SW480 (cell line): ENCODE results near the gene FLRT1.

ENCODE experiments used
- DNase-seq: peaks from one replicate; pipeline ENCODE4 v3.0.0-alpha.2; 2016; ENCODE audit warnings: low spot score

FLRT1 gene, protein sequence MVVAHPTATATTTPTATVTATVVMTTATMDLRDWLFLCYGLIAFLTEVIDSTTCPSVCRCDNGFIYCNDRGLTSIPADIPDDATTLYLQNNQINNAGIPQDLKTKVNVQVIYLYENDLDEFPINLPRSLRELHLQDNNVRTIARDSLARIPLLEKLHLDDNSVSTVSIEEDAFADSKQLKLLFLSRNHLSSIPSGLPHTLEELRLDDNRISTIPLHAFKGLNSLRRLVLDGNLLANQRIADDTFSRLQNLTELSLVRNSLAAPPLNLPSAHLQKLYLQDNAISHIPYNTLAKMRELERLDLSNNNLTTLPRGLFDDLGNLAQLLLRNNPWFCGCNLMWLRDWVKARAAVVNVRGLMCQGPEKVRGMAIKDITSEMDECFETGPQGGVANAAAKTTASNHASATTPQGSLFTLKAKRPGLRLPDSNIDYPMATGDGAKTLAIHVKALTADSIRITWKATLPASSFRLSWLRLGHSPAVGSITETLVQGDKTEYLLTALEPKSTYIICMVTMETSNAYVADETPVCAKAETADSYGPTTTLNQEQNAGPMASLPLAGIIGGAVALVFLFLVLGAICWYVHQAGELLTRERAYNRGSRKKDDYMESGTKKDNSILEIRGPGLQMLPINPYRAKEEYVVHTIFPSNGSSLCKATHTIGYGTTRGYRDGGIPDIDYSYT

GRCh38 chr11:64035576-64035975 lies at the start of gene FLRT1:
FLRT1 (plus strand) TSS chr11:64035931; CDS start chr11:64116268, 80,337 bp downstream.
- DNase-seq, result no peak

- DNase-seq, result peak; percentile 97
Observed at GRCh38 chr11:63986156-63986931, 49.4 kb upstream of the FLRT1 start, which contains the start of gene OTUB1. OTUB1 (plus strand) TSS chr11:63986438; CDS start chr11:63986457, 19 bp downstream.

- DNase-seq, result no peak
Observed at GRCh38 chr11:63986932-63987513, 48.7 kb upstream of the FLRT1 start.

- DNase-seq, result no peak
Observed at GRCh38 chr11:63991558-63991957, 44.2 kb upstream of the FLRT1 start.

DNA sequence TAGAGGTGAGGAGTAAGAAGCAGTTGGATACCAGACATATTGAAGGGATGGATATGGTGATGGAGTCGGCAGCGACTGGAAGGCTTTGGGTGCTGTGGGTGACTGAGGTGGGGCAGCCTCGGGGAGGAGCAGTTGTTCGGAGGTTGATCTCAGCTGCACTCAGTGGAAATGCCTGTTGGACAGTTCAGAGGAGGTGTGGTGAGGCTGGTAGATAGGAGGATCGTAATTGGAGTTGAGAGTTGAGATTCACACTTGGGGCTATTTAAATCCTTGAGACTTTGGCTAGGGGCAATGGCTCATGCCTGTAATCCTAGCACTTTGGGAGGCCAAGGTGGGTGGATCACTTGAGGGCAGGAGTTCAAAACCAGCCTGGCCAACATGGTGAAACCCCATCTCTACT lies 42.6 kb upstream of the FLRT1 start:
- no peak for DNase-seq

DNA sequence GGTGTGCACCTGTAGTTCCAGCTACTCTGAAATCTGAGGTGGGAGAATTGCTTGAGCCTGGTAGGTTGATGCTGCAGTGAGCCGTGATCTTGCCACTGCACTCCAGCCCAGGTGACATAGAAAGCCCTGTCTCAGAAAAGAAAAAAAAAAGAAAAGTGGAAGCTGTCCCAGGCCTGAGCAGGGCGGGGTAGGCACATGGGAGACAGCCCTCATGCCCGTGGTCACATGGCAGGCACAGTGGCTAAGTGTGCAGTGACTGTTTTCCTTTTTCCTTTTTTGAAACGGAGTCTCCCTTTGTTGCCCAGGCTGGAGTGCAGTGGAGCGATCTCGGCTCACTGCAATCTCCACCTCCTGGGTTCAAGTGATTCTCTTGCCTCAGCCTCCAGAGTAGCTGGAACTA lies 41.7 kb upstream of the FLRT1 start:
- no peak for DNase-seq

DNA sequence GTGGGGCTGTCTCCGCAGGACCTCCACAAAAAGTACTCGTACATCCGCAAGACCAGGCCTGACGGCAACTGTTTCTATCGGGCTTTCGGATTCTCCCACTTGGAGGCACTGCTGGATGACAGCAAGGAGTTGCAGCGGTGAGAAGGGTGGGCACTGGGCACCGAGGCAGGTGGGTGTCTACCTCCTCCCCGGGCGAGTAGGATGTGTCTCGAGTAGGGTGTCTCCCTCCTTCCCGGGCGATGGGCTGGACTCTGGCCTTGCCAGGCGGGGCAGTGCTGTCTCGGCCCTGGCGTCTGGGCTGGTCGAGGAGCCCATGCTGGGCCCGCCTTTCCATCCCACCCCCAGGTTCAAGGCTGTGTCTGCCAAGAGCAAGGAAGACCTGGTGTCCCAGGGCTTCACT lies 39.2 kb upstream of the FLRT1 start:
- DNase-seq, result no peak

DNA sequence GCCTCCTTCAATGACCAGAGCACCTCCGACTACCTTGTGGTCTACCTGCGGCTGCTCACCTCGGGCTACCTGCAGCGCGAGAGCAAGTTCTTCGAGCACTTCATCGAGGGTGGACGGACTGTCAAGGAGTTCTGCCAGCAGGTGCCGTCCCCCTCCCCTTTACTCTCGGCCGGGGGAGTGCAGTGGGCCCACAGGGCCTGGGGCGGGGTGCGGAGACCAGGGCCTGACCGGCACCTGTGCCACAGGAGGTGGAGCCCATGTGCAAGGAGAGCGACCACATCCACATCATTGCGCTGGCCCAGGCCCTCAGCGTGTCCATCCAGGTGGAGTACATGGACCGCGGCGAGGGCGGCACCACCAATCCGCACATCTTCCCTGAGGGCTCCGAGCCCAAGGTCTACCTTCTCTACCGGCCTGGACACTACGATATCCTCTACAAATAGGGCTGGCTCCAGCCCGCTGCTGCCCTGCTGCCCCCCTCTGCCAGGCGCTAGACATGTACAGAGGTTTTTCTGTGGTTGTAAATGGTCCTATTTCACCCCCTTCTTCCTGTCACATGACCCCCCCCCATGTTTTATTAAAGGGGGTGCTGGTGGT lies 38.5 kb upstream of the FLRT1 start:
- no peak for DNase-seq

DNA sequence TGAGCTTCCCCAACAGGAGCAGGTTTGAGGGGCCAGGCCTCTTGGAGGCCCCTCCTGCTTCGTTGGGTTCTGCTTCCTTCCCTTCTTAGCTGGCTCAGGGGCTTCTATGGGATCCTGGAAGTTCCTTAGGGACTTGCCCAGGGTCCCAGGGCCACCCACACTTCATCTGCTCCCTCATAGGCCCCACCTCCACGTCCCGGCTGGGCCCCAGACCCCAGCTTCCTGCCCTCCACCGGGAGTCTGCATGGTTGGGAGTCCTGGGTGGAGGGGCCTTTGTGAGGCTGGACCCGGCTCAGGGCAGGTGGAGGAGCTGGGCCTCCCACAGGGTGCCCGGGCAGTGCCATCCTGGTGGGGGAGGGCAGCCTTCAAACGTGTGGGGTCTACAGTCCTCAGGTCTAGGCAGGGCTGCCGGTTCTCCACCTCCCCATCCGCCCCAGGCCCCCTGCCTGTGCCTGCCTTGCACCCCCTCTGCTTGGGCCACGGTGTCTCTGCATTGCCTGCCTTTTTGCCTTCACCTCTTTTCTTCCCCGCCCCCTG lies 37.9 kb upstream of the FLRT1 start:
- no peak for DNase-seq

- no peak for DNase-seq
Observed at GRCh38 chr11:63998558-63999348, 37.0 kb upstream of the FLRT1 start.

DNA sequence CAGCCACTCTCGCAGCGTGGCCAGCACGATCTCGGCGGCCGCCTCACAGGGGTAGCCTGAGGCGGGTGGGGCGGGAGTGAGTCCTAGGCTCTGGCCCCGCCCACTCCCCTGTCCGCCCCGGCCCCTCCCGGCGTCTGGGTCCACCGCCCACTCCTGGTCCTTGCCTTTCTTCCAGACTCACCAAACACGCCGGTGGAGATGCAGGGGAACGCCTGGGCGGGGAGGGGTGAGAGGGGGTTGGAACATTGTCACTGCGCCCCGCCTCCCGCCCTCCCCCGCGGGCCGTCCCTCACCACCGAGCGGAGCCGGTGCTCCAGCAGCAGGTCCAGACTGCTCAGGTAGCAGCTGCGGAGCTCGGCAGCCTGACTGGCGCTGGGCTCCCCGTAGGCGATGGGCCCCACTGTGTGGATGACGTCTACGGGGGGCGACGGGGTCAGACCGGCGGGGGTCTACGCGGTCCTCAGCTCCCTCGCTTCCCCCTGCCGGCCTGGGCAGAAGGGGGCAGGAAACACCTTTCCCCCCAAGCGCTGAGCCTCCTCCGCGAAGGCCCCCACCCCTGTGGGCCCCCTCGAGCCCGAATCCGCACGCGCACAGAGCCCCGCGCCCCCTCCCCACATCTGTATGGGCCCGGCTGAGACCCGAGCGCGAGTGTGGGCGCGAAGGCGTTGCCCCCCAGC lies 36.2 kb upstream of the FLRT1 start:
- DNase-seq, result no peak

GRCh38 chr11:64000026-64000739 lies 35.5 kb upstream of the FLRT1 start:
- DNase-seq, result no peak

- no peak for DNase-seq
Observed at GRCh38 chr11:64000740-64001483, 34.8 kb upstream of the FLRT1 start.

DNA sequence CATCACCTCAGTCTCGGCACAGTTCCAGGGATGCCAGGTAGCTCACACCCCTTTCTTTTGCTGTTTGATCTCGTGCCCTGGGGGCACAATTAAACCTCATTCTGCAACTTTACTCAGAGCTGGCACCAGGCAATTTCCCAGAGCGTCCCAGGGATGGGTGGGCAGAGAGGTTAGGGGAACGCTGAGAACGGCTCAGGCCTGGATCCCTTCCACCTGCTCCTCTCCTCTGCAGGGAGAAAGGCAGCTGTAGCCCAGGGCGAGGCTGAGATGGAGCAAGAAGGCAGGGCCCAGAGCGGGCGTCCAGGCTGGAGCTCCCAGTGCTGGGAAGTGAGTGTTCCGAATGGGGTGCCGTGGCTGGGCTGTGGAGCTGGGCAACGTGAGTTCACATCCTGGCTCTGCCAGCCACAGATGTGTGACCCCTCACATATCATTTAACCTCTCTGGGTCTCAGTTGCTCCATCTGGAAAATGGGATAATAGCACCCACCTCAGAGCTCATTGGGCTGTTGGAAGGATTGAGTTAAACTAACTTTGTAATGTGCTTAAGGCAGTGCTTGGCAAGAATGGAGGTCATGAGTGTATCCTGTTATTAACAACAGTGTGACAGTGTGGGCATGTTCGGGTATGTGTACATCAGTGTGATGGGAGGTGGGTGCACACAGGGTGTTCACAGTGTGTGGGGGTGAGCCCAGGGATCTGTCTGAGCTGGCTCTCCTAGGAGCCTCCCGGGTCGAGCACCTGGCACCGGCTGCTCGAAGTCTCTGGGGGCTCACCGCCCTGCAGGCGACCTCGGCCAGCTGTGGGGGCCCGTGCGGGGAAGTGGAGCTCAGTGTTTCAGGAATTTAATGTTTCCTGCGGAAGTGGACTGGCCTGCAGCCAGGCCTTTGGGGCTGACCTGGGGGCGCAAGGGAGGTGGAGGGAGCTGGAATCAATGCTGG lies 34.0 kb upstream of the FLRT1 start:
- no peak for DNase-seq

DNA sequence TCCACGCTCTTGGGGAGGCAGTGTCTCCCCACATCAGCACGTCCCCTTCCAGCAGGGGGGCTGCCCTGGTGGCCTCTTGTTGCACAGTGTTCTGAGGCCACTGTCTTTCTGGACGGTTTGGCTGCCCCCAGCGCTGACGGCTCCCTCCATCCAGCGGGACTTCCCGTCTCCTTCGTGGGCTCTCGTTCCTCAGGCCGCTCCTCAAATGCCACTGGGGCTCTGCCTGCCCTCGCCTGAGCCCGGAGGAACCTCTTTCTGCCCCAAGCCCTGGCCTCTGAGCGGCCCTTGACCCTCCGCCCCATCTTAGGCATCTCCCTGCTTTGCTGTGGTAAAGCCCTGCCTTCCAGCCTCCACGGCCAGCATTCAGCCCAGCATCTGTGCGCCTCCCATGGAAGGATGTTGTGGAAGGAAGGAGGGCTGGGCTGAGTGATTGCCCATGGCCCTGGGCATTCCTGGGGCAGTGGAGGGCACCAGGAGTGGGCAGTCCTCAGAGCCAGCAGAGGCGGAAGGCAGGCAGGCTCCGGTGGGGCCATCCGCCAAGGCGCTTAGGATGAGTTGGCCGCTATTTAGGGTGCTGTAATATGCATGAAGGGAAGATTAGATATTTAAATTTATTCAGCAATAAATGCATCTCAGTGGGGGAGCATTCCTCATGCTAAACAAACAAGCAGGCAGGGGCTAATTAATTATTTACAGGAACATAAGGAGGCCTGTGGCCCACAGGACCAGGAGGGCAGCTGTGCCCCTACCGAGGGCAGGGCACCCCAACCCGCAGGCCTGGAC lies 31.7 kb upstream of the FLRT1 start:
- peak; percentile 27 for DNase-seq

- DNase-seq, result no peak
Observed at GRCh38 chr11:64004590-64004984, 31.1 kb upstream of the FLRT1 start.

- DNase-seq, result no peak
Observed at GRCh38 chr11:64005691-64006090, 30.0 kb upstream of the FLRT1 start.
